Measurements from ENCODE around the gene RELN. TPM values are rescaled to one million over a fixed set of nuclear protein-coding genes. Genes with fewer than 3 reads are reported as not detected.

Gene RELN
- total RNA-seq, 6 donors from 2014 or later, result 1.1 to 3.6 (median 2.6) TPM; not detected in 1

DNA sequence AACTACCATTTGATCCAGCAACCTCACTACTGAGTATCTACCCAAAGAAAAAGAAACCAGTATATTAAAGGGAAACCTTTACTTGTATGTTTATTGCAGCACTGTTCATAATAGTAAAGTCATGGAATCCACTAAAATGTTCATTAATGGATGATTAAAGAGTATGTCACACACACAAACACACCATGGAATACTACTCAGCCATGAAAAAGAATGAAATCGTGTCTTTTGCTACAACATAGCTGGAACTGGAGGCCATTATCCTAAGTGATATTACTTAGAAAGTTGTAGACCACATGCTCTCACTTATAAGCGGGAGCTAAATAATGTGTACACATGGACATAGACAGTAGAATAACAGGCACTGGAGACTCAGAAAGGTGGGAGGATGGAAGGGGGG is 340.4 kb downstream of the RELN start:
- ATAC-seq (ENCODE audit: low FRiP score in 2 of 2), result no peak
- TF ChIP-seq EP300 (IDR thresholded peaks at IDR 0.05) (no peak), POLR2AphosphoS5 (IDR thresholded peaks at IDR 0.05) (no peak), POLR2A (IDR thresholded peaks at IDR 0.05) (no peak)
- TF ChIP-seq, protein P1, sequence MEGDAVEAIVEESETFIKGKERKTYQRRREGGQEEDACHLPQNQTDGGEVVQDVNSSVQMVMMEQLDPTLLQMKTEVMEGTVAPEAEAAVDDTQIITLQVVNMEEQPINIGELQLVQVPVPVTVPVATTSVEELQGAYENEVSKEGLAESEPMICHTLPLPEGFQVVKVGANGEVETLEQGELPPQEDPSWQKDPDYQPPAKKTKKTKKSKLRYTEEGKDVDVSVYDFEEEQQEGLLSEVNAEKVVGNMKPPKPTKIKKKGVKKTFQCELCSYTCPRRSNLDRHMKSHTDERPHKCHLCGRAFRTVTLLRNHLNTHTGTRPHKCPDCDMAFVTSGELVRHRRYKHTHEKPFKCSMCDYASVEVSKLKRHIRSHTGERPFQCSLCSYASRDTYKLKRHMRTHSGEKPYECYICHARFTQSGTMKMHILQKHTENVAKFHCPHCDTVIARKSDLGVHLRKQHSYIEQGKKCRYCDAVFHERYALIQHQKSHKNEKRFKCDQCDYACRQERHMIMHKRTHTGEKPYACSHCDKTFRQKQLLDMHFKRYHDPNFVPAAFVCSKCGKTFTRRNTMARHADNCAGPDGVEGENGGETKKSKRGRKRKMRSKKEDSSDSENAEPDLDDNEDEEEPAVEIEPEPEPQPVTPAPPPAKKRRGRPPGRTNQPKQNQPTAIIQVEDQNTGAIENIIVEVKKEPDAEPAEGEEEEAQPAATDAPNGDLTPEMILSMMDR (IDR thresholded peaks at IDR 0.05), result no peak
- WGBS, 2 donors, result 94 to 98% methylated on average over 2 of the region's 2 CpGs

DNA sequence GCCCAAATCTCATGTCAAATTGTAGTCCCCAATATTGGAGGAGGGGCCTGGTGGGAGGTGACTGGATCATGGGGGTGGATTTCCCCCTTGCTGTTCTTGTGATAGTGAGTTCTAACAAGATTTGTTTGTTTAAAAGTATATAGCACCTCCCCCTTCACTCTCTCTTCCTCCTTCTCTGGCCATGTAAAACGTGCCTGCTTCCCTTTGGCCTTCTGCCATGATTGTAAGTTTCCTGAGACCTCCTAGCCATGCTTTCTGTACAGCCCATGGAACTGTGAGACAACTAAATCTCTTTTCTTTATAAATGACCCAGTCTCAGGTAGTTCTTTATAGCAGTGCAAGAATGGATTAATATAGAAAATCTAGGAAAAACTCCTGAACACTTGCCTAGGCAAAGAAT is 341.3 kb downstream of the RELN start:
- TF ChIP-seq, protein P1 (IDR thresholded peaks at IDR 0.05), result no peak
- TF ChIP-seq POLR2AphosphoS5 (IDR thresholded peaks at IDR 0.05) (no peak), EP300 (IDR thresholded peaks at IDR 0.05) (no peak), POLR2A (IDR thresholded peaks at IDR 0.05) (no peak)
- ATAC-seq (ENCODE audit: low FRiP score in 2 of 2), result no peak
- H3K4me3 ChIP-seq, result no peak overlapping the region
- H3K36me3 ChIP-seq, result no peaks in the 10 kb centered on the region
- no peak overlapping the region for H3K27ac ChIP-seq
- no peaks in the 10 kb centered on the region for H3K4me1 ChIP-seq
- 11 to 13% methylated on average over 1 of the region's 1 CpG for WGBS, 2 donors
- no peak for DNase-seq
- no peaks in the 10 kb centered on the region for H3K9me3 ChIP-seq
- no peaks in the 10 kb centered on the region for H3K27me3 ChIP-seq

More for the DNA sequence above, 340.4 kb downstream of the RELN start:
- Histone ChIP-seq H3K36me3 (no peaks in the 10 kb centered on the region), H3K27ac (no peak overlapping the region), H3K9me3 (no peaks in the 10 kb centered on the region), H3K27me3 (no peaks in the 10 kb centered on the region), H3K4me3 (no peak overlapping the region), H3K4me1 (no peaks in the 10 kb centered on the region)
- no peak for DNase-seq

DNA sequence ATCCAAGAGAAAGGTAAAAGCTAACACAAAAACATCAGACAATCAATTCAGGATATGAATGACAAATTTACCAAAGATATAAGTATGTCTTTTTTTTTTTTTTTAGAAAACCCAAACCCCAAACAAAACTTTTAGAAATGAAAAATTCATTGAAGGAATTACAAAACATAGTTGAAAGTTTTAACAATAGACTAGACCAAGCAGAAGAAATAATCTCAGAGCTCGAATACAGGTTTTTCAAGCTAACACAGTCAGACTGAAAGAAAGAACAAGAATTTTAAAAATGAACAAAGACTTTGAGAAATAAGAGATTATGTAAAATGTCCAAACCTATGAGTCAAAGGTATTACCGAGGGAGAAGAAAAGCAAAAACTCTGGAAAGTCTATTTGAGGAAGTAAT is 345.1 kb downstream of the RELN start:
- H3K4me1 ChIP-seq, result no peaks in the 10 kb centered on the region
- 82 to 85% methylated on average over 2 of the region's 2 CpGs for WGBS, 2 donors
- DNase-seq (no peak), ATAC-seq (ENCODE audit: low FRiP score in 2 of 2) (no peak)
- H3K27ac ChIP-seq, result no peak overlapping the region
- H3K4me3 ChIP-seq, result no peak overlapping the region
- H3K9me3 ChIP-seq, result no peaks in the 10 kb centered on the region
- TF ChIP-seq, protein P1 (IDR thresholded peaks at IDR 0.05), result no peak
- TF ChIP-seq POLR2AphosphoS5 (IDR thresholded peaks at IDR 0.05), result no peak
- no peak for TF ChIP-seq EP300 (IDR thresholded peaks at IDR 0.05)
- no peak for TF ChIP-seq POLR2A (IDR thresholded peaks at IDR 0.05)
- no peaks in the 10 kb centered on the region for H3K36me3 ChIP-seq
- H3K27me3 ChIP-seq, result no peaks in the 10 kb centered on the region

DNA sequence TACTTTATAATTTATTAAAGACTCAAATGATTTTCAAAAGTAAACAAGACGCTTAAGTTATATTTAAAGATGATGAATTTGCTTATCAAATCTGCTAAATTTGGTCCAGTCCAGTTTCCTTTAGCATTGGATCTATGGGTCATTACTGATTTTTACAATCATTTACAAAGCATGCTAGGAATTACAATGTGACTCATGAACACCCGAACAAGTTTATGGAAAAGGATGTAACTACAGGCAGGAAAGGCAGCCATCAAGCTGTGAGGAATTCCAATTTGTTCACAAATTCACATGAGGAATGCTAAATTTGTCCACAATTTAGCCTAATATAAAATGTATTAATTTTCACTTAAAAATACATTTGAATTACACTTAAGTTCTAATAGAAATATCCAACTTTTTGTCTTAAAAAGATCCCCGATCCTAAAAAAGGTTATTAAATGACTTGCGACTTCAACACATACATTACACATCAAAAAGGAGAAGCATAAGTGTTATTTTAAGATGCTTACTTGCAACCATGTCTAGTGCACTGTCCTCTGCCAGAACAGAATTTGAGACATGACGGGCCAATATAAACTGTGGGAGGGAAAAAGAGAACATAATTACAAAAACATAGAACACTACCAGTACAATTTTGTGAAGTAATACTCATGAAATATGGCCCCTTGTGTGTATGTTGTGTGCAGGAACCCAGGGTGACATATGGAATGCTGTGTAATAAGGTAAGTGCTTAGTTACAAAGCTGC is 349.3 kb downstream of the RELN start:
- no peak for TF ChIP-seq EP300 (IDR thresholded peaks at IDR 0.05)
- TF ChIP-seq, protein P1 (IDR thresholded peaks at IDR 0.05), result no peak
- TF ChIP-seq POLR2AphosphoS5 (IDR thresholded peaks at IDR 0.05), result no peak
- TF ChIP-seq POLR2A (IDR thresholded peaks at IDR 0.05), result no peak
- H3K4me1 ChIP-seq, result no peaks in the 10 kb centered on the region
- WGBS, 2 donors, result 77 to 80% methylated on average over 5 of the region's 5 CpGs

DNA sequence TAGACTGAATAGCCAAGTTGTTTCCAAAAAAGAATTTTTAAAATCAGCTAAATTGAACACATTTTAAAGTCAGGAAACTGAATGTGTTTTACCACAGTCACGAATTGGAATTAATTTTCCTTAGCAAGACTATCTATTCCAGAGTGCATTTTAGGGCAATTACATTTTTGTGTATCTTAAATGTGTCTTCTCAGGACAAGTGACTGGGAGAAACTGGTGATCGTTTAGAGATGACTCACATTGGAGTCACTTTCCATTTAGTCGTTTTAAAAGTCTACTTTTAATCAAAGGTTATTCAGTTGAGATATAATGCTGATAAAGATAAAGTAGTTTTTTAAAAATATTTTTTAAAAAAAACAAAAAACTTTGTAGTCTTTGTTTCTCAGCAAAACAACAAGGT is 351.7 kb downstream of the RELN start:
- H3K9me3 ChIP-seq, result no peaks in the 10 kb centered on the region
- no peaks in the 10 kb centered on the region for H3K36me3 ChIP-seq
- WGBS, 2 donors, result 66 to 67% methylated on average over 3 of the region's 3 CpGs
- DNase-seq, result no peak
- TF ChIP-seq POLR2A (IDR thresholded peaks at IDR 0.05) (no peak), EP300 (IDR thresholded peaks at IDR 0.05) (no peak), POLR2AphosphoS5 (IDR thresholded peaks at IDR 0.05) (no peak)
- TF ChIP-seq, protein P1 (IDR thresholded peaks at IDR 0.05), result no peak
- no peaks in the 10 kb centered on the region for H3K27me3 ChIP-seq
- H3K27ac ChIP-seq, result no peak overlapping the region
- ATAC-seq (ENCODE audit: low FRiP score in 2 of 2), result no peak
- no peak overlapping the region for H3K4me3 ChIP-seq
- no peaks in the 10 kb centered on the region for H3K4me1 ChIP-seq

More for the DNA sequence above, 349.3 kb downstream of the RELN start:
- no peak overlapping the region for H3K4me3 ChIP-seq
- H3K9me3 ChIP-seq, result no peaks in the 10 kb centered on the region
- no peak overlapping the region for H3K27ac ChIP-seq
- ATAC-seq (ENCODE audit: low FRiP score in 2 of 2) (no peak), DNase-seq (no peak)
- no peaks in the 10 kb centered on the region for H3K36me3 ChIP-seq
- no peaks in the 10 kb centered on the region for H3K27me3 ChIP-seq
